CD14-positive monocyte (primary cell): ENCODE measurements around the gene CHAF1A. TPM values are rescaled to one million over a fixed set of nuclear protein-coding genes. Genes with fewer than 3 reads are reported as not detected.
A peak's percentile ranks its signal among the peaks of the same experiment; 100 is the strongest.

Source experiments
- DNase-seq, 3 donors: peaks; one replicate each; pipeline ENCODE4 v3.0.0-alpha.2; 2011 to 2022
- H2AFZ ChIP-seq: 2 replicates; pipeline ENCODE4 v1.6.0; 2012; ENCODE audit warnings: mild to moderate bottlenecking, low read depth, low read length, inconsistent platforms; ENCODE audit not compliant: insufficient read depth, poor library complexity, severe bottlenecking
- H3K27ac ChIP-seq, 2 donors: 1 replicate in 1 of 2; 2 replicates in 1 of 2; pipeline ENCODE4 v1.5.1; 2012 to 2013; ENCODE audit warnings: low read length in 2 of 2, control low read depth in 1 of 2, inconsistent platforms in 1 of 2, low read depth in 1 of 2, mild to moderate bottlenecking in 1 of 2
- H3K27me3 ChIP-seq, 2 donors: one replicate each; pipeline versions ENCODE4 v1.6.0 to v1.6.1; 2011 to 2013; ENCODE audit warnings: low read length in 2 of 2; ENCODE audit not compliant: control insufficient read depth in 2 of 2, insufficient read depth in 2 of 2
- H3K36me3 ChIP-seq, 2 donors: replicated peaks in 1 of 2; 1 replicate in 1 of 2; 2 replicates in 1 of 2; pipeline versions ENCODE4 v1.5.1 to v1.6.1; 2012 to 2013; ENCODE audit warnings: low read length in 2 of 2, control low read depth in 1 of 2, inconsistent platforms in 1 of 2, mild to moderate bottlenecking in 1 of 2; ENCODE audit not compliant: insufficient read depth in 2 of 2, control insufficient read depth in 1 of 2
- H3K4me1 ChIP-seq, 2 donors: 1 replicate in 1 of 2; 2 replicates in 1 of 2; pipeline versions ENCODE4 v1.5.1 to v1.6.1; 2012 to 2013; ENCODE audit warnings: low read length in 2 of 2, control low read depth in 1 of 2, inconsistent platforms in 1 of 2, mild to moderate bottlenecking in 1 of 2, moderate library complexity in 1 of 2; ENCODE audit not compliant: insufficient read depth in 2 of 2, control insufficient read depth in 1 of 2
- H3K4me2 ChIP-seq: replicated peaks from 2 replicates; pipeline ENCODE3; 2012; ENCODE audit warnings: low read length, moderate library complexity, mild to moderate bottlenecking; ENCODE audit not compliant: poor library complexity, severe bottlenecking; ENCODE audit errors: extremely low read depth
- H3K4me3 ChIP-seq, 3 experiments: fragments of 200-600 bp in 1 of 3; sonication (generic) in 1 of 3; replicated peaks in 1 of 3; 1 replicate in 2 of 3; 2 replicates in 1 of 3; pipeline ENCODE4 v1.5.1; 2011 to 2013; ENCODE audit warnings: low read length in 3 of 3, mild to moderate bottlenecking in 3 of 3, control low read depth in 2 of 3, low read depth in 2 of 3, inconsistent platforms in 1 of 3, moderate library complexity in 1 of 3
- H3K79me2 ChIP-seq: 2 replicates; pipeline ENCODE4 v1.6.0; 2012; ENCODE audit warnings: mild to moderate bottlenecking, control low read depth, inconsistent platforms, low read length, moderate library complexity; ENCODE audit not compliant: insufficient read depth
- H3K9ac ChIP-seq: 2 replicates; pipeline ENCODE4 v1.6.0; 2017; ENCODE audit warnings: low read length, mild to moderate bottlenecking; ENCODE audit not compliant: insufficient read depth, poor library complexity, severe bottlenecking
- H3K9me3 ChIP-seq, 2 donors: replicated peaks in 1 of 2; 1 replicate in 1 of 2; 2 replicates in 1 of 2; pipeline versions ENCODE4 v1.5.1 to v1.6.1; 2012 to 2013; ENCODE audit warnings: low read length in 2 of 2, control low read depth in 1 of 2; ENCODE audit not compliant: control insufficient read depth in 1 of 2, insufficient read depth in 1 of 2
- H4K20me1 ChIP-seq: 2 replicates; pipeline ENCODE4 v1.6.0; 2012; ENCODE audit warnings: mild to moderate bottlenecking, low read length, control low read depth, moderate library complexity; ENCODE audit not compliant: insufficient read depth
- H3K27ac Mint-ChIP-seq, 7 donors: one replicate each; pipeline ENCODE4 v1.8.0; 2020; ENCODE audit warnings: mild to moderate bottlenecking in 7 of 7, mixed read lengths in 7 of 7, moderate library complexity in 6 of 7, inconsistent platforms in 2 of 7
- H3K27me3 Mint-ChIP-seq, 3 donors: one replicate each; pipeline ENCODE4 v1.8.0; 2021 to 2022; ENCODE audit warnings: low read depth in 3 of 3, mild to moderate bottlenecking in 3 of 3, mixed read lengths in 3 of 3, moderate library complexity in 3 of 3, inconsistent platforms in 1 of 3
- H3K36me3 Mint-ChIP-seq, 2 donors: one replicate each; pipeline ENCODE4 v1.8.0; 2020; ENCODE audit warnings: mixed read lengths in 2 of 2, inconsistent platforms in 1 of 2, mild to moderate bottlenecking in 1 of 2
- H3K4me1 Mint-ChIP-seq: one replicate; pipeline ENCODE4 v1.8.0; 2020; ENCODE audit warnings: mild to moderate bottlenecking, mixed read lengths
- H3K4me3 Mint-ChIP-seq, 2 donors: one replicate each; pipeline ENCODE4 v1.8.0; 2020; ENCODE audit warnings: mild to moderate bottlenecking in 2 of 2, mixed read lengths in 2 of 2, moderate library complexity in 1 of 2
- H3K9me3 Mint-ChIP-seq, 7 donors: one replicate each; pipeline ENCODE4 v1.8.0; 2020 to 2022; ENCODE audit warnings: mixed read lengths in 7 of 7, mild to moderate bottlenecking in 6 of 7, moderate library complexity in 6 of 7, inconsistent platforms in 2 of 7
- CTCF ChIP-seq: fragments of 200-600 bp; IDR thresholded peaks from one replicate; pipeline ENCODE4 v1.8.0; 2022; ENCODE audit warnings: antibody characterized with exemption, mild to moderate bottlenecking
- WGBS: methylation state at CpG from one replicate; pipeline ENCODE4 v1.1.5; 2013; ENCODE audit warnings: missing lambda C conversion rate; ENCODE audit not compliant: insufficient coverage; 5-methylcytosine and 5-hydroxymethylcytosine counted together
- intact Hi-C, 2 donors: fragments of 100-400 bp; cut with micrococcal nuclease; formaldehyde crosslinking; loops; one replicate each; pipeline versions ENCODE4 v1.15.0 to v1.15.1; 2023
- polyA plus RNA-seq, 3 donors: library from polyadenylated mRNA; depleted of rRNA in 1 of 3; unstranded in 2 of 3; stranded (reverse) in 1 of 3; fragments of 300-500 nt in 2 of 3; fragments of >200 nt in 1 of 3; fragmentation: Illumina TruSeq in 2 of 3; gene quantifications; 1 replicate in 2 of 3; 2 replicates in 1 of 3; pipeline ENCODE4 v1.2.3, GENCODE V29; 2012 to 2021

CHAF1A gene
- polyA plus RNA-seq, 3 donors: 4.4 to 26.4 (median 5.4) TPM

DNA sequence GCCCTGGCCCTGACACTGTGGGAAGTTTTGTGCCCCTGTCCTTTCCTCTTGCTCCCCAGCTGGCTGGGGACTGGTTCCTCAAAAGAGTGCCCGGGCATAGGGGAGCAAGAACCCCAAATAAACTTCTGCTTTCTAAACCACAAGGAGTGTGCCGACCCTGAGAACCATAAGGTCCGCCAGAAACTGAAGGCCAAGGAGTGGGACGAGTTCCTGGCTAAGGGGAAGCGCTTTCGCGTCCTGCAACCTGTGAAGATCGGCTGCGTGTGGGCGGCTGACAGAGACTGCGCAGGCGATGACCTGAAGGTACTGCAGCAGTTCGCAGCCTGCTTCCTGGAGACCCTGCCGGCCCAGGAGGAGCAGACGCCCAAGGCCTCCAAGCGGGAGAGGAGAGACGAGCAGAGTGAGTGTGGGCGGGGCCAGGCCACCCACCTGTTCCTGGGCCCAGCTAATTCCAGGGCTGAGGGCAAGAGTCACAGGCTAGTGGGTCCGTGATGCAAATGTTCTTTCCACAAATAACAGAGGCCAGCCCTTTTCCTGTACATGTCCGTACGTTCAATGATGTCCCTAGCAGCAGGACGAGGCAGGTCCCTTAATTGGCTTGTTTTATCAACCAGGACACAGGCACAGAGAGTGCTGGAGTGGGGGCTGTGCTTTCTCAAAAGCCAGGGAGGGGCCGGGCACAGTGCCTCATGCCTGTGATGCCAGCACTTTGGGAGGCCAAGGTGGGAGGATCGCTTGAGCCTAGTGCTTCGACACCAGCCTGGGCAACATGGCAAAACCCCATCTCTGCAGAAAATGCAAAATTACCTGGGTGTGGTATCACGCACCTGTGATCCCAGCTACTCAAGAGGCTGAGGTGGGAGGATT is 29.6 kb downstream of the CHAF1A start:
- Histone ChIP-seq H2AFZ (no peak overlapping the region), H3K4me1 (peaks cover 37 to 44% of the 10 kb centered on the region in 2 donors), H3K27ac (peak overlapping the region; percentile 96 to 99), H3K9ac (peak overlapping the region; percentile 72), H3K79me2 (peaks cover 36% of the 10 kb centered on the region), H3K4me2 (peak overlapping the region; percentile 78), H3K4me3 (peak overlapping the region; percentile 13 to 70 (median 38)), H3K36me3 (peaks cover 21 to 33% of the 10 kb centered on the region in 2 donors), H4K20me1 (no peaks in the 10 kb centered on the region), H3K9me3 (no peaks in the 10 kb centered on the region), H3K27me3 (no peaks in the 10 kb centered on the region)
- H3K4me3 Mint-ChIP-seq: peak overlapping the region; percentile 82 to 96
- peak overlapping the region; percentile 94 to 99 (median 98) for H3K27ac Mint-ChIP-seq
- H3K9me3 Mint-ChIP-seq: peaks cover 0 to 2% (median 0%) of the 10 kb centered on the region in 7 donors
- peak; percentile 87 to 94 (median 91) for DNase-seq
- intact Hi-C loops: loop anchor here in 1 of 2 donors (2.0 kb wide), 3 partner anchors 25 to 57 kb away; partner anchors contain the start of genes CHAF1A and UBXN6
- 18% methylated on average over 24 of the region's 26 CpGs for whole genome bisulfite sequencing
- peaks cover 38% of the 10 kb centered on the region for H3K4me1 Mint-ChIP-seq
- peaks cover 39 to 66% of the 10 kb centered on the region in 2 donors for H3K36me3 Mint-ChIP-seq
- no peak for TF ChIP-seq CTCF
- H3K27me3 Mint-ChIP-seq: peaks cover 0 to 6% (median 5%) of the 10 kb centered on the region in 3 donors

DNA sequence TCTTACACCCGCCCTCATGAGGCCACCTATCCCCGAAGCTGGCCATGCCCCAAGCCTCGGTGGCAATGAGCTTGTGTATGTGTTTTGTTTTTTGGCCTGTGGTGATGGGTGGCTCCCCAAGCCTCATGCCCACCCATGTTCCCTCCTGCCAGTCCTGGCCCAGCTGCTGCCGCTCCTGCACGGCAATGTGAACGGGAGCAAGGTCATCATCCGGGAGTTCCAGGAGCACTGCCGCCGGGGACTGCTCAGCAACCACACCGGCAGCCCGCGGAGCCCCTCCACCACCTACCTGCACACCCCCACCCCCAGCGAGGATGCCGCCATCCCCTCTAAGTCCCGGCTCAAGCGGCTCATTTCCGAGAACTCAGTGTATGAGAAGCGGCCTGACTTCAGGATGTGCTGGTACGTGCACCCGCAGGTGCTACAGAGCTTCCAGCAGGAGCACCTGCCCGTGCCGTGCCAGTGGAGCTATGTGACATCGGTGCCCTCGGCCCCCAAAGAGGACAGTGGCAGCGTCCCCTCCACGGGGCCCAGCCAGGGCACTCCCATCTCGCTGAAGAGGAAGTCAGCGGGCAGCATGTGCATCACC is 30.6 kb downstream of the CHAF1A start:
- Histone ChIP-seq H3K79me2 (peaks cover 40% of the 10 kb centered on the region), H3K27me3 (no peaks in the 10 kb centered on the region), H3K4me2 (peak overlapping the region; percentile 78), H4K20me1 (no peaks in the 10 kb centered on the region), H3K9ac (no peak overlapping the region), H3K36me3 (peaks cover 24 to 38% of the 10 kb centered on the region in 2 donors), H3K9me3 (no peaks in the 10 kb centered on the region), H3K4me3 (peak overlapping the region in 1 of 3 experiments; percentile 70), H2AFZ (no peak overlapping the region), H3K4me1 (peaks cover 37 to 44% of the 10 kb centered on the region in 2 donors), H3K27ac (no peak overlapping the region)
- no peak for TF ChIP-seq CTCF
- Mint-ChIP-seq H3K4me3 (no peak overlapping the region), H3K9me3 (peaks cover 0 to 2% (median 0%) of the 10 kb centered on the region in 7 donors), H3K4me1 (peaks cover 38% of the 10 kb centered on the region), H3K27me3 (peaks cover 0 to 6% (median 5%) of the 10 kb centered on the region in 3 donors), H3K27ac (peak overlapping the region in 2 of 7 donors; percentile 98), H3K36me3 (peaks cover 40 to 70% of the 10 kb centered on the region in 2 donors)
- intact Hi-C loops: no loop called here
- 97% methylated on average over 27 of the region's 28 CpGs for WGBS
- no peak for DNase-seq
